ENCODE measurements around the gene NDFIP1.

NDFIP1 gene

DNA sequence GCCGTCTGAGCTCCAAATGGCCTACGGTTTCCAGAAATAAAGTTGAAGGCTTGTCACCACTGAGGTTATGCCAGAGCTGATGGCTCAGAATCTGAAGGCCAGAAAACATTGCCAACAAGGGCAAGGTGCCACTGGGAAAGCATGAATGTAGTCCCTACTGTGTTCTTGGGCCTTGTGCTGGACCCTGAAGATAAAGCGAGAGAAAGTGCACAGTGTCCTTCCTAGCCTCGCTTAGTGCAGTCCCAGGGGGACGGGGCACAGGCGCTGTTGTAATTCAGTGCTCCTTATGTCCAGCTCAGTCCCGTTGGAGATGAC is 84.5 kb downstream of the NDFIP1 start:
- DNase-seq, result no peak

DNA sequence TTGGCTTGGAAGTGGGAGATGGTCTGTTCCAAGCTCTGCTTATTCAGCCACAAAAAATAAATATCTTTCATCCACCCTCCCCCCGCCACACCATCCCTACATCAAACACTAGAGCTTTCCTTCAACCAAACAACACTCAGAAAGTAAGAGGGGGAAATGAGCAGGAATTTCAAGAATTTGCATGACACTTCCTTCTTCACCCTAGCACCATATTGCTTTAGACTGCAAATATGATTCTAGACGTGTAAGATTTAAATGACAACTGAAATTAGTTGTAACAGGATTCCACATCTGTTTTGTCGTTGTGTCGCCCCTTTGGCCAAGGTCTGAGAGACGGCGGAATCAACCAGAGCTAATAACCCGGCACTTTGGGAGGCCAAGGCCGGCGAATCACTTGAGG is 88.5 kb downstream of the NDFIP1 start:
- no peak for DNase-seq

- no peak for DNase-seq
Measured at GRCh38 chr5:142197781-142198180, 89.2 kb downstream of the NDFIP1 start.

GRCh38 chr5:142199388-142199787 is 90.8 kb downstream of the NDFIP1 start:
- no peak for DNase-seq

GRCh38 chr5:142200387-142200786 is 91.8 kb downstream of the NDFIP1 start:
- DNase-seq, result no peak

GRCh38 chr5:142201471-142201887 is 92.9 kb downstream of the NDFIP1 start:
- no peak for DNase-seq

DNA sequence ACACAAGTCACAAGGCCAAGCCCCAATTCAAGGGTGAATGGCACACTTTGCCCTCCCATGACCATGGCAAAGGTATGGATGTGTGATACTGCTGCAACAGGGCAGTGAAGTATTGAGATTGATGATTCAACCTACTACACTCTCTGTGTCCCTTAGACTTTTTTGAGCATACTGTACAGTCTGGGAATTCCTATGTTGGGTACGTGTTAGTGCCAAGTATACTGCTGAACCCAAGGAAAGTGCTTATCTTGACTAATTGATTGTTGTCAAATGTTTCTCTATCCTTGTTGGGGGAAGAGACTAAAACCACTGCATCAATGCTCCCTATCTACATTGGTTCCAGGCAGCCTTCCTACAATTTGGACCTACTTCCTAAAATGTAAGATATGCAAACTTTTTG is 93.7 kb downstream of the NDFIP1 start:
- DNase-seq, result no peak

All from activated T-cell treated with anti-CD3 and anti-CD28 coated beads for 4 hours (primary cell).